AG09319 (cell line): Measurements from ENCODE around the gene PCYT1B.
"Not testable (repeated sequence)": the region's sequence is repeated elsewhere in the genome, so short reads cannot be mapped to it uniquely, and the experiment has no call there.

Source experiments
- DNase-seq: peaks from one replicate; pipeline ENCODE4 v3.0.0-alpha.2; 2010; ENCODE audit warnings: low read depth; ENCODE audit errors: extremely low read depth
- TF ChIP-seq, protein P1 (sequence below): IDR thresholded peaks from 2 replicates; pipeline ENCODE4 v1.5.1; 2011; ENCODE audit warnings: low read depth, mild to moderate bottlenecking, inconsistent platforms, low read length, moderate library complexity

Gene PCYT1B

GRCh38 chrX:24646006-24646405 is 1.1 kb downstream of the PCYT1B start:
- TF ChIP-seq, protein P1, sequence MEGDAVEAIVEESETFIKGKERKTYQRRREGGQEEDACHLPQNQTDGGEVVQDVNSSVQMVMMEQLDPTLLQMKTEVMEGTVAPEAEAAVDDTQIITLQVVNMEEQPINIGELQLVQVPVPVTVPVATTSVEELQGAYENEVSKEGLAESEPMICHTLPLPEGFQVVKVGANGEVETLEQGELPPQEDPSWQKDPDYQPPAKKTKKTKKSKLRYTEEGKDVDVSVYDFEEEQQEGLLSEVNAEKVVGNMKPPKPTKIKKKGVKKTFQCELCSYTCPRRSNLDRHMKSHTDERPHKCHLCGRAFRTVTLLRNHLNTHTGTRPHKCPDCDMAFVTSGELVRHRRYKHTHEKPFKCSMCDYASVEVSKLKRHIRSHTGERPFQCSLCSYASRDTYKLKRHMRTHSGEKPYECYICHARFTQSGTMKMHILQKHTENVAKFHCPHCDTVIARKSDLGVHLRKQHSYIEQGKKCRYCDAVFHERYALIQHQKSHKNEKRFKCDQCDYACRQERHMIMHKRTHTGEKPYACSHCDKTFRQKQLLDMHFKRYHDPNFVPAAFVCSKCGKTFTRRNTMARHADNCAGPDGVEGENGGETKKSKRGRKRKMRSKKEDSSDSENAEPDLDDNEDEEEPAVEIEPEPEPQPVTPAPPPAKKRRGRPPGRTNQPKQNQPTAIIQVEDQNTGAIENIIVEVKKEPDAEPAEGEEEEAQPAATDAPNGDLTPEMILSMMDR = no peak
- no peak for DNase-seq

DNA sequence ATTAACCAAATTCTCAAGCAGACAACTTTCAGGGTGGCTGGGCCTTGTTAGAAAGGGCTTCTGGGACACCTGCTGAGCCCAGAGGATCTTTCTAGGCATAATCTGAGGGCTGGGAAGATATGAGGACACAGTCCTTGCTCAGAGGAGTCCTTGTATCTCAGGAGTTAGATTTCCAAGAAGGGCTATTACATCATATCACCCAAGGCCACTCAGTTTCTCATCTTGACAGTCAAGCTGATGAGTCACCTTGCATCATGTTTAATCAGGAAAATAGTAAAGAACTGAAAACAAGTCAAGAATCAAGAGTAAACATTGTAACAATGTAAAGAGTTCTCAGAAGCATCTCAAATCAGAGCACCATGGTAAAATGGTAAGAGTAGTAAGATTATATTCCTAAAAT is 4.0 kb downstream of the PCYT1B start:
- no peak for DNase-seq
- TF ChIP-seq, protein P1 = no peak

- TF ChIP-seq, protein P1 = no peak
Measured at GRCh38 chrX:24629701-24630100, 17.4 kb downstream of the PCYT1B start.

GRCh38 chrX:24619647-24620046 is 27.5 kb downstream of the PCYT1B start:
- DNase-seq = no peak
- TF ChIP-seq, protein P1 = no peak

More at GRCh38 chrX:24629701-24630100, 17.4 kb downstream of the PCYT1B start:
- DNase-seq = no peak

- no peak for DNase-seq
- TF ChIP-seq, protein P1 = no peak
Measured at GRCh38 chrX:24610516-24610915, 36.6 kb downstream of the PCYT1B start.

DNA sequence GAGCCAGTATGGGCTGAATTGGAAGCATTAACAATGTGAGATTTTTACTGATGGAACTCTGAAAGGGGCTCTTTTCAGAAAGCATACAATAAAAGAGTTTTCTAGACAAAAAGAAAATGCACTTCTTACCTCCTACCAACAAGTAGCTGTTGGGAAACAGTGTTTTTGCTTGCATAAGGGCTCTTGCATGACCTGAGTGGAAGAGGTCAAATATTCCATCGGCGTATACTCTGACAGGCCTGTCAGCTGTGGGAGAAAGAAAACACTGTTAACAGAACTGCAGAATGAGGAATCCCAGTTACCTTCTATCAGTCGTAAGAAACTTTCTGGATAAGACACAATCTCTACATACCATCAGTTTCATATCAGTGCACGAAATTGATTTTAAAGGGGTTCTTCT is 39.5 kb downstream of the PCYT1B start:
- DNase-seq = no peak
- TF ChIP-seq, protein P1 = no peak

- DNase-seq = not testable (repeated sequence)
Measured at GRCh38 chrX:24605941-24606340, 41.2 kb downstream of the PCYT1B start.

DNA sequence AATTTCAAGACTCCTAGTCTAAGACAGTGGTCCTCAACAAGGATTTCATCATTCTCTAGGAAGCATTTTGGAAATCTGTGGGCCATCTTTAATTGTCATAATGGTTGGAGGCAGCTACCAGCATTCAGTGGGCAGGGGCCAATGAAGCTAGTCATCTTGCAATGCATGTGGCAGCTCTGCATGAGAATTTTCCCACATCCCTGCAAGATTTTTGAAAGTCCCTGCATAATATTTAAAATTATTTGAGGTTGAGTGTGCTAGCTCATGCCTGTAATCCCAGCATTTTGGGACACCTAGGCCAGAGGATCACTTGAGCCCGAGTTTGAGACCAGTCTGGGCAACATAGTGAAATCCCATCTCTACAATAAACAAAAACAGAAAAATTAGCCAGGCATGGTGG is 44.0 kb downstream of the PCYT1B start:
- TF ChIP-seq, protein P1 = no peak
- DNase-seq = no peak
